GM18499 (cell line): ENCODE results near the gene NME7.

ENCODE experiments used
- ATAC-seq: cut with Tn5 transposase; IDR thresholded peaks from one replicate; pipeline ENCODE4 v1.9.1; 2021; ENCODE audit warnings: moderate number of reproducible peaks; ENCODE audit not compliant: insufficient read depth, unreplicated experiment

NME7 gene

DNA sequence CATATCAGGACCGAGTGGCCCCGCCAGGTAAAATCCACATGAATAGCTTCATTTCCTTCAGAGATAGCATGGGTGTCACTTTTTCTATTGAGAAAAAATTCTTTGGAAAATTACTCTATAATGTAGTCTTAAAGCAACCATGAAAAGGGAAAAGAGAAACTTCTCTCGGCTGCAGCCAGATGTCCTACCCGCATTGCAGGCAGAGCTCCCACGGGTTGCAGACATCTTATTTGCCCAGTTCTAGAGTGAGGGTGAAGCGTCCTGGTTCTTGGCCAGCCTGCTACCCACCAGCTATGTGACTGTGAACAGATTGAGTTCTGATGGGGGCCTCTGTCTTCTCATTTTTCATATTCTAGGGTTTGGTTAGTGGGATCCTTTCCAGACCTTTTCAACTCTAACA is 256.1 kb downstream of the NME7 start:
- ATAC-seq: no peak

DNA sequence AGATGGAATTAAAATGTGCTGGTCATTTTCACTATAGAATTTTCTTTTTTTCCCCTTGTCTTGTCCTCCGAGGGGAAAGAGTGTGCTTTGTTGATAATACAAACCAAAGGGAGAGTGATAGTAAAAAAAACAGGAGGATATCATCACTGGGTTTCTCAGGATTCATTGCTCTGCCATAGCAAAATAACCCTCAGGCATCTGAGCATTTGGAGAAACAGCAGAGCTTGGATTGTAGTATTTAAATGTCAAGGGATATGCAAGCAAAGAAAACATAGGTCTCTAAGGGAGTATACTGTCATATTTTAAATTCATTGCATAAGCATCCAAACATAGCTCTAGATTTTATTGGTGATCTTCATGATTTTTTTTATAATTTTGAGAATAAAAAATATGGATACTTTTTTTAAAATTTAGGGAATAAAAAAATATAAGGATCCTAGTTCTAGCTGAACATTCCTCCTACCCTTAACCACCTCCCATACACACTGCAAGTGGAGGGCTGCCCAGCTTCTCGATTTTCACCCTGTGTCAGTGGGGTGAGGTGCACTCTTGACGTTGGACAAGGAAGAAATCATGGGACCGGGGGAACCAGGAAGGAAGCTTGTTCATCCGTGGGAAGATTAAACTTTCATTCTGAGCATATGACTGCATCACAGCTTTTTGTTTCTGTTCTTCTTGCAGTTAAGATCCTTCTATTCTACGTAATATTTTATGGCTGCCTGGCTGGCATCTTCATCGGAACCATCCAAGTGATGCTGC is 256.7 kb downstream of the NME7 start:
- no peak for ATAC-seq

DNA sequence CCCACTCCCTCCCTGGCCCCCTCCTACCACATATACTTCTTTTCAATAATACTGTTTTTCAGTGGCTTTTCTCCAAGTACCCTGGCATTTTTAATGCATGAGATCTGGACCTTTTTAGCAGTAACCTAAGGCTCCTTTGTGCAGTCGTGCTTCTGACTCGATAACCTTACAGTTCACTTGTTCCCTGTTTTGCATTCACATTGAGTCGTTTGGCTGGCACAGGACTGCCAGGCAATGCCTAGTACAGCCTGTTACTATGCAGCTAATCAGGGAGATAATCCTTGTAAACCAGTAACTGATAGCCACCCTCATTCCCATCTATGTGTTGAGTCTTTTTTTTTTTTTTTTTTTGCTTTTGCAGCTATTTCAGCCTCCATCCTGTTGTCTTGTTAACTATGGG is 257.4 kb downstream of the NME7 start:
- ATAC-seq: no peak

DNA sequence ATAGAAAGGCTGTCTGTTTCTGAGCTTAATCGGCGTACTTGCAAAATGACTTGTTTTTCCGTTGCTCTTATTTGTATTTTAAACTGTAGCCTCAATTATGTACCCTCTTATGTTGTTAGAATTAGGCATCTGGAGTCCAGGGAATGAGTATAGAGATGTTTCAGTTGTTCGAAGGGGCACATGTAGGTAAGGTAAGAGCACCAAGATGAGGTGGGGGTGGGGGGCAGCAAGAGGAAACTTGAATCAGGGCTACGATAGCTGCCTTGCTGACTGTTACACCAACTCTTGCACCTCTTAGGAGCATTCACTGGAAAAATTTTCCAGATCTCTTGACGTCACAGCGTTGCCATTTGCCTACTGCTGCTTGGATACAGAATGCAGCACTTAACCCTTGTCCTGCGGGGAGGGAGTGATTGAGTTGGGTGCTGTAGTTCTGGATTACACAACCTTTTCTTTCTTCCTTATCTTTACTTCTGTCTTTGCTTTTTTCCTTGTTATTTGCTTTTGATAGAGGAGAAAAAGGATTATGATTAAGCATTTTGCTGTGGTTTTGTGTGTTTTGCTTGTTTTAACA is 257.9 kb downstream of the NME7 start:
- ATAC-seq: no peak

GRCh38 chr1:169108863-169109560 is 258.6 kb downstream of the NME7 start:
- ATAC-seq: no peak

GRCh38 chr1:169108223-169108622 is 259.4 kb downstream of the NME7 start:
- ATAC-seq: no peak

DNA sequence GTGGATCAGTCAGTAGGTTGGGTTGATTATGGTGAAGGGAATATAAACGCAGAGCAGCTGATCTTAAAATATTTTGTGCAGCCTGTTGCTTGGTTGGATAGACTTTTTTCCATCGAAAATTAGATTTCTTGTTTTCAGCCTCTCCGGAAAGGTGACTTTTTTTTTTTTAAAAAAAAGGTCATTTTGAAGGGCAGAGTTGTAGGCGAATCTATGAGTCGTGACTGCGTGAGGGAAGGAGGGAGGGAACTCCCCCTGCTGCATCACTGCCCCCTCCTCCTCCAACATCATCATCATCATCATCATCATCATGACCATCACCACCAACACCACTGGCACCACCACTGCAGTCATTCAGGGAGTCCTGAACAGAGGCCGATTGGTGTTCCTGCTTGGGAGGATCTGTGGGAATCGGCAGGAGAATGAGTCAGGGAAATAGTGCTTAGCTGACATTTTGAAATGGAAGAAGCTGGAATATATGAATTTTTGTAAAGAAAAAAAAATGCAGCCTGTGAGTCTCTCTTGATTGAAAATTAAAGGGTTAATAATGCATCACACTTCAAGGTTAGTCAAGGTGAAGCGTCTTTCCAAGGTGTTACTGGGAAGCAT is 259.9 kb downstream of the NME7 start:
- no peak for ATAC-seq

DNA sequence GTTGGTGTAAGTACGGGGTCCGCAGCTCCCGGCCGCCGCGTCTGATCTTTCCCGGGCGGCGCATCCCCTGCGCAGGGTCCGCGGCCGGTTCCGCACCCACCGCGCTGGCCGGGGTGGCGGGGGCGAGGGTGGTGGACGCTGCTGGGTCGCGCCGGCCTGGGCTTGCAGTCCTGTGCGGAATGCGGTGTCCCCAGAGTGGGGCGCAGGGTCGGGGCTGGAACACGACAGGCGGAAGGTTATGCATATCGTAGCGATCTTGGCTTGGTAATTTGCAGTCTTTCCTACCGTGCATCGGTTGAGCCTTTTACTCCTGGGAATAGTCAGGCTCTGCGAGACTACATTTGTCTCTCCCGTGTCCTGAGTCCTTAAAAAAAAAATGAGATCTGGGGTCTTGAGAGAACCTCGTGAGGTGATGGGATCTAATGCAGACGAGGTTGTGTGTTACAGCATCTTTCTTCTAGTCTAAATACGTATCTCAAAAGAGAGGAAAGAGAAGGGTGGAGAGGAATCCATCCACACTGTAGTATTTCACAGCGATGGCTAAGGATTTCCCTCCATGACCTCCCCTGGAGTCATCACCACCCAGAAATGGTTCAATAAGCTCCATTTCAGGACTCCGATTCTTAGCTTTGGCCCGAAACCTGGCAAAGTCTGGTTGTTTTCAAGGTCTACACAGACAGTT is 260.5 kb downstream of the NME7 start:
- no peak for ATAC-seq

GRCh38 chr1:169106095-169106920 is 261.3 kb downstream of the NME7 start, which contains the start of gene ATP1B1:
Gene ATP1B1, plus strand, starts transcription at chr1:169106690. Its CDS starts 140 bp downstream, at chr1:169106830.
- peak; percentile 66 for ATAC-seq

GRCh38 chr1:169105434-169106094 is 262.0 kb downstream of the NME7 start:
- peak; percentile 19 for ATAC-seq

- ATAC-seq: no peak
Measured at GRCh38 chr1:169105087-169105433, 262.5 kb downstream of the NME7 start.

DNA sequence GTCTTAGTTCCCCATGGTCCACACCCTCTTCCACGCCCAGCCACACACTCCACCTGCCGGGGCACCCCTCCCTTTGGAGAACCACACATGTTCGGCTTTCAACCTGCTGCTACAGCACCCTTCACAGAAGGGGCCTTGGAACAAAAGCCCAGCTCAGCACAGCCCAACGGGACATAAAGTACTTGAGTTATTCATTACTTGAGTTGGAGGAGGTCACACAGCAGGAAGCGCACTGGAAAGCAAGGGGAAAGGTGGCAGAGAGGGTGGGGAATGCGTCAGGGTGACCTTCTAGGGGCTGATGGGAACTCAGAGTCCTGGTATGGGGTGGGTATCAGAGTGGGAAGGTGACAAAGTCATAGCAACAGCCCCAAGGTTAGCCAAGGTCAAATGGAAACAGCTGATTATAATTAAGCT is 264.1 kb downstream of the NME7 start:
- ATAC-seq: no peak

DNA sequence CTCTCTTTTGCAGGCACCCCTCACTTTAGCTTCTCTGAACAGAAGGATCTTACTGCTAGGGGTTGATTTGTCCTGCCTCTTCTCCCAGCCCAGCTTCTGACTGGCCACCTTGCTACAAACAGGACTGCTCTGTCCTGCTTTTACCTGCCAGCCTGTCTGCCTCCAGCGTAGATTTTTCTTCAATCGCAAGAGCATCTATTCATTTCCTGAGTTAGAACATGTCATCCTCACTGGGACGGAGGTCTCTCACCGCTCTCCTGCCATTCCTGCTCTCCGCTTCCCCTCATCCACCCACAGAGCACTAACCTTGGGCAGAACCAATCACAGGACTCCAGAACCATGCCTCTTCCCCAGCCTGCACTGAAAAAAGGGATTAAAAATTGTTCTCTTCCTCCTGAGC is 264.6 kb downstream of the NME7 start:
- no peak for ATAC-seq

GRCh38 chr1:169102567-169102966 is 265.0 kb downstream of the NME7 start:
- ATAC-seq: no peak

GRCh38 chr1:169100651-169101088 is 266.9 kb downstream of the NME7 start:
- ATAC-seq: no peak

GRCh38 chr1:169100208-169100607 is 267.4 kb downstream of the NME7 start:
- no peak for ATAC-seq

GRCh38 chr1:169099561-169099960 is 268.0 kb downstream of the NME7 start:
- no peak for ATAC-seq

DNA sequence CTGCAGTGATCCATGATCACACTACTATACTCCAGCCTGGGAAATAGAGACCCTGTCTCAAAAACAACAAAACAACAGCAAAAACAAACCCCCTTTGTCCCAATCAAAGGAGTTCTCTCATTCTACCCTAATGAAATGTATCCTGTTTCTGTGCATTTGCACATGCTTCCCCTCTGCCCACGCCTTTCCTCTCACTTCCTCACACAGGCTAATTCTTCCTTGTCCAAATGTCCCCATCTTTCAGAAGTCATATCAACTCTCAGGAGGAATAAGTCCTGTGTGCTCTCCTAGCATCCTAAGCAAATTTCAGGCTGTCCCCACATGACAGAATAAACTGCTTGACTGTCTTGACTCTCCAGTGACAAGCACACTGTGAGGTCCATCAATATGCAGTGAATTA is 269.2 kb downstream of the NME7 start:
- ATAC-seq: no peak

- ATAC-seq: no peak
Measured at GRCh38 chr1:169094897-169095569, 272.6 kb downstream of the NME7 start.
